WTC11 (cell line): ENCODE measurements around the gene PAWR. TPM values are rescaled to one million over a fixed set of nuclear protein-coding genes. Genes with fewer than 3 reads are reported as not detected.

Experiments used
- ATAC-seq: fragments of 200-7000 bp; cut with Tn5 transposase; 2 replicates; pipeline ENCODE4 v1.10.0; 2021; ENCODE audit warnings: mild to moderate bottlenecking, moderate library complexity
- CTCF ChIA-PET: fragments of 300-600 bp; sonication (Branson Sonifier 250); formaldehyde crosslinking; loops from one replicate; lab custom pipeline; 2021; ENCODE audit warnings: antibody characterized with exemption; lab: Charles Lee
- POLR2A ChIA-PET: fragments of 350-600 bp; sonication (Branson Sonifier 250); formaldehyde crosslinking; loops from one replicate; lab custom pipeline; 2021; ENCODE audit warnings: antibody characterized with exemption; lab: Charles Lee
- DNase-seq: peaks from one replicate; pipeline ENCODE4 v3.0.0; 2021; ENCODE audit warnings: low spot score
- H3K27ac Mint-ChIP-seq: 2 replicates; pipeline ENCODE4 v1.8.0; 2021; ENCODE audit warnings: mixed read lengths
- H3K27me3 Mint-ChIP-seq: 2 replicates; pipeline ENCODE4 v1.8.0; 2021; ENCODE audit warnings: low read depth, mild to moderate bottlenecking, moderate library complexity, mixed read lengths
- H3K36me3 Mint-ChIP-seq: 2 replicates; pipeline ENCODE4 v1.8.0; 2021; ENCODE audit warnings: mixed read lengths
- H3K4me1 Mint-ChIP-seq: 2 replicates; pipeline ENCODE4 v1.8.0; 2022; ENCODE audit warnings: mixed read lengths
- H3K4me3 Mint-ChIP-seq: 2 replicates; pipeline ENCODE4 v1.8.0; 2021; ENCODE audit warnings: mild to moderate bottlenecking, moderate library complexity, mixed read lengths
- H3K9me3 Mint-ChIP-seq: 2 replicates; pipeline ENCODE4 v1.8.0; 2021; ENCODE audit warnings: mixed read lengths
- ATF1 ChIP-seq: sonication (generic); formaldehyde crosslinking; IDR thresholded peaks from 2 replicates; pipeline ENCODE4 v1.8.1; 2023; ENCODE audit warnings: mild to moderate bottlenecking, moderate library complexity, missing genetic modification reagents
- CDX4 ChIP-seq: fragments of 250-450 bp; sonication (Bioruptor Pico); IDR thresholded peaks from 2 replicates; pipeline ENCODE4 v1.9.0; 2021; ENCODE audit warnings: moderate library complexity, mild to moderate bottlenecking, inconsistent platforms, borderline replicate concordance
- CREM ChIP-seq: sonication (generic); formaldehyde crosslinking; IDR thresholded peaks from 2 replicates; pipeline ENCODE4 v1.8.1; 2022; ENCODE audit warnings: mild to moderate bottlenecking, missing genetic modification reagents, moderate library complexity
- E2F1 ChIP-seq: sonication (generic); formaldehyde crosslinking; IDR thresholded peaks from 2 replicates; pipeline ENCODE4 v1.8.0; 2022; ENCODE audit warnings: mild to moderate bottlenecking, missing genetic modification reagents
- E2F5 ChIP-seq: sonication (generic); formaldehyde crosslinking; IDR thresholded peaks from 2 replicates; pipeline ENCODE4 v1.8.1; 2022; ENCODE audit warnings: mild to moderate bottlenecking, moderate library complexity, missing genetic modification reagents
- FOXP4 ChIP-seq: sonication (generic); formaldehyde crosslinking; IDR thresholded peaks from 2 replicates; pipeline ENCODE4 v1.8.0; 2022; ENCODE audit warnings: mild to moderate bottlenecking, missing genetic modification reagents
- GTF2I ChIP-seq: fragments of 250-450 bp; sonication (Bioruptor Pico); conservative IDR thresholded peaks from 2 replicates; pipeline ENCODE4 v1.4.0; 2021; ENCODE audit warnings: mild to moderate bottlenecking
- IRF1 ChIP-seq: sonication (generic); formaldehyde crosslinking; IDR thresholded peaks from 2 replicates; pipeline ENCODE4 v1.8.0; 2023; ENCODE audit warnings: missing genetic modification reagents
- NFATC4 ChIP-seq: fragments of 250-450 bp; sonication (Bioruptor Pico); IDR thresholded peaks from 2 replicates; pipeline ENCODE4 v1.9.0; 2021; ENCODE audit warnings: mild to moderate bottlenecking
- SMAD3 ChIP-seq: sonication (generic); formaldehyde crosslinking; IDR thresholded peaks from 2 replicates; pipeline ENCODE4 v1.8.0; 2022; ENCODE audit warnings: missing genetic modification reagents, mild to moderate bottlenecking, borderline replicate concordance
- SMAD4 ChIP-seq: sonication (generic); formaldehyde crosslinking; IDR thresholded peaks from 2 replicates; pipeline ENCODE4 v1.8.0; 2022; ENCODE audit warnings: mild to moderate bottlenecking, missing genetic modification reagents
- SOX15 ChIP-seq: fragments of 250-450 bp; sonication (Bioruptor Pico); IDR thresholded peaks from 2 replicates; pipeline ENCODE4 v1.9.0; 2021; ENCODE audit warnings: mild to moderate bottlenecking
- STAT6 ChIP-seq: sonication (generic); formaldehyde crosslinking; conservative IDR thresholded peaks from 2 replicates; pipeline ENCODE4 v1.8.1; 2023; ENCODE audit warnings: mild to moderate bottlenecking, low read depth, missing genetic modification reagents, moderate library complexity
- TEAD4 ChIP-seq: sonication (generic); formaldehyde crosslinking; IDR thresholded peaks from 2 replicates; pipeline ENCODE4 v1.8.0; 2022; ENCODE audit warnings: mild to moderate bottlenecking, missing genetic modification reagents
- ZBTB21 ChIP-seq: sonication (generic); formaldehyde crosslinking; IDR thresholded peaks from 2 replicates; pipeline ENCODE4 v1.8.1; 2023; ENCODE audit warnings: mild to moderate bottlenecking, missing genetic modification reagents, borderline replicate concordance
- ZNF121 ChIP-seq: sonication (generic); formaldehyde crosslinking; IDR thresholded peaks from 2 replicates; pipeline ENCODE4 v1.8.0; 2023; ENCODE audit warnings: missing genetic modification reagents
- ZNF317 ChIP-seq: sonication (generic); formaldehyde crosslinking; IDR thresholded peaks from 2 replicates; pipeline ENCODE4 v1.8.1; 2023; ENCODE audit warnings: low read depth, mild to moderate bottlenecking, moderate library complexity, missing genetic modification reagents, borderline replicate concordance
- ZNF532 ChIP-seq: fragments of 250-450 bp; sonication (Bioruptor Pico); IDR thresholded peaks from 2 replicates; pipeline ENCODE4 v1.9.0; 2021; ENCODE audit warnings: mild to moderate bottlenecking, borderline replicate concordance
- total RNA-seq: library from RNA; stranded (reverse); gene quantifications from 3 replicates; pipeline ENCODE4 v1.2.3, GENCODE V29; 2021

The PAWR gene
- total RNA-seq, 1 experiment from 2014 or later, result 397 TPM

GRCh38 chr12:79673354-79673753 lies 17.4 kb downstream of the PAWR start (continued):
- TF ChIP-seq STAT6 (CRISPR knock-in tag) (no peak), FOXP4 (no peak), SMAD4 (CRISPR knock-in tag) (no peak), ZNF317 (CRISPR knock-in tag) (no peak), ZNF121 (no peak)
- TF ChIP-seq, all 79 proteins: peak for 0

- Mint-ChIP-seq H3K4me1 (peaks cover 51% of the 10 kb centered on the region), H3K36me3 (peaks cover 42% of the 10 kb centered on the region), H3K4me3 (no peak overlapping the region), H3K27me3 (no peaks in the 10 kb centered on the region), H3K9me3 (peaks cover 13% of the 10 kb centered on the region), H3K27ac (peak overlapping the region; percentile 47)
- TF ChIP-seq CREM (CRISPR knock-in tag) (no peak), ATF1 (no peak), TEAD4 (CRISPR knock-in tag) (no peak), ZBTB21 (CRISPR knock-in tag) (no peak), NFATC4 (no peak), E2F1 (CRISPR knock-in tag) (no peak), IRF1 (CRISPR knock-in tag) (no peak), E2F5 (CRISPR knock-in tag) (no peak), CDX4 (CRISPR knock-in tag) (no peak), SOX15 (no peak), GTF2I (no peak), SMAD3 (CRISPR knock-in tag) (no peak), ZNF532 (CRISPR knock-in tag) (no peak)
- POLR2A ChIA-PET, result no interaction called here
- CTCF ChIA-PET, result no interaction called here
- no peak for DNase-seq
- ATAC-seq, result no peak
These were observed 22.7 kb downstream of the PAWR start for GRCh38 chr12:79668113-79668512.
